GM21423 (cell line): ENCODE results near the gene TNFRSF25.

ENCODE experiments used
- ATAC-seq: cut with Tn5 transposase; IDR thresholded peaks from one replicate; pipeline ENCODE4 v1.9.1; 2021; ENCODE audit warnings: mild to moderate bottlenecking, moderate library complexity; ENCODE audit not compliant: unreplicated experiment

Gene TNFRSF25, protein sequence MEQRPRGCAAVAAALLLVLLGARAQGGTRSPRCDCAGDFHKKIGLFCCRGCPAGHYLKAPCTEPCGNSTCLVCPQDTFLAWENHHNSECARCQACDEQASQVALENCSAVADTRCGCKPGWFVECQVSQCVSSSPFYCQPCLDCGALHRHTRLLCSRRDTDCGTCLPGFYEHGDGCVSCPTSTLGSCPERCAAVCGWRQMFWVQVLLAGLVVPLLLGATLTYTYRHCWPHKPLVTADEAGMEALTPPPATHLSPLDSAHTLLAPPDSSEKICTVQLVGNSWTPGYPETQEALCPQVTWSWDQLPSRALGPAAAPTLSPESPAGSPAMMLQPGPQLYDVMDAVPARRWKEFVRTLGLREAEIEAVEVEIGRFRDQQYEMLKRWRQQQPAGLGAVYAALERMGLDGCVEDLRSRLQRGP

DNA sequence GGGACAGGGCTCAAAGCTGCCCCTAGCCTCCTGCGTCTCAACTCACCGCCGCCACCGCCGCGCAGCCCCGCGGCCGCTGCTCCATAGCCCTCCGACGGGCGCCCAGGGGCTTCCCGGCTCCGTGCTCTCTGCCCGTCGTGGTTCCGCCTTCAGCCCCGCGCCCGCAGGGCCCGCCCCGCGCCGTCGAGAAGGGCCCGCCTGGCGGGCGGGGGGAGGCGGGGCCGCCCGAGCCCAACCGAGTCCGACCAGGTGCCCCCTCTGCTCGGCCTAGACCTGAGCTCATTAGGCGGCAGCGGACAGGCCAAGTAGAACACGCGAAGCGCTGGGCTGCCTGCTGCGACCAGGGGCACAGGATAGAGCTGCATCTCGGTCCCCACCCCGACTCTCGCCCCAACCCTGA lies at the start of gene TNFRSF25:
TNFRSF25 (minus strand) TSS at position 151 of the 400 bp plus-strand sequence; CDS start at position 85, 66 bp downstream.
- ATAC-seq: no peak

DNA sequence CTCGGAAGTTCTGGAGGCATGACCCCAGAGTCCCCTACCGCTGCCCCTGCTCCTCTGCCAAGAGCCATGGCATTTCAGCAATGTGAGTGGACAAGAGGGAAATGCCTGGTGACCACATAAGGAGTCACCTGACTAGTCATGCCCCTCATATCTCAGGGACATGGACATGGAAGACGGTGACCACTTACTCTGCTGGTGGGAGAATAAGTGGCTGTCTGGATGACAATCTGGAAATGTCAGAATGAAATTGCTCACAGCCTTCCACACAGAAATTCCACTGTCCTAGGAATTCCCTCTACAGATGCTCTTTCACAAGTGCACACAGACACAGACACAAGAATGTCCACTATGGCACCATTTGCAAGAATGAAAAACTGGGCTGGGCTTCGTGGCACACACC lies 49.8 kb upstream of the TNFRSF25 start:
- no peak for ATAC-seq

DNA sequence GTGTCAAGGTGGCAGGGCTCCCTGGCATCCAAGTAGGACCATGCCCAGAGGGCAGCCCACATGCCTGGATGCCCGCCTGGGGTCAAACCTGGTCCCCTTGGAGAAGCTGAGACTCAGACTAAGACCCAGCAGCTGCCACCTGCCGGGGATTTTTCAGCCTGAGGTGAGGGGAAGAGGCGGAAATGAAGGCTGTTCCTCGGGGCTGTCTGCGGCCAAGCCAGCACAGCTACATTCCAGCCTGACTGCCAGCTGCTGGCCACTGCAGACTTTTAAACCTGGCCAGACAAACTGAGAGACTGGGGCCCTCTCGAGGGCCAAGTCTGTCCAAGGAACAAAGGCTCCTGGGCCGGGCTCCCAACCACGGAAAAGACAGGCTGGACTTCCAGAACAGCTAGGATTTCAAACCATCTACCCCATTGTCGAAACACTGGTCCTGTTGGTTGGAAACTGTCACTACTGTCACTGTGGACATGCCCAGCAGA lies 47.4 kb upstream of the TNFRSF25 start:
- ATAC-seq: no peak

DNA sequence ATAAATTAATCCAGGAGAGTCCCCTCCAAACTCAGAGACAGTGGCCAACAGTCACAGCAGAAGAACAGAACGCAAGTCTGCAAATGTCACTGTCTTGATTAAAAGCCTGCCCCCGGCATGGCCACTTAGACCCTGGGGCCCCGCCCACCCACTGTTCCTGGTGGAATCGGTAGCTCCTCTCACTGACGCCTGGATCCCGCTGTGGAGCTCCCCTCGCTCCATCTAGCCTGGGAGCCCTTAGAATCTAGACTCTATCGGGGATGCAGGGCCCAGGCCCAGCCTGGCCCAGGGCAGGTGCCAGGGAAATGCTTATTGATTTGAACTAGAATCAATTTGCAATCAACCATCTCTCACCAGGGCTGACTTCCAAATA lies 46.9 kb upstream of the TNFRSF25 start:
- ATAC-seq: no peak

DNA sequence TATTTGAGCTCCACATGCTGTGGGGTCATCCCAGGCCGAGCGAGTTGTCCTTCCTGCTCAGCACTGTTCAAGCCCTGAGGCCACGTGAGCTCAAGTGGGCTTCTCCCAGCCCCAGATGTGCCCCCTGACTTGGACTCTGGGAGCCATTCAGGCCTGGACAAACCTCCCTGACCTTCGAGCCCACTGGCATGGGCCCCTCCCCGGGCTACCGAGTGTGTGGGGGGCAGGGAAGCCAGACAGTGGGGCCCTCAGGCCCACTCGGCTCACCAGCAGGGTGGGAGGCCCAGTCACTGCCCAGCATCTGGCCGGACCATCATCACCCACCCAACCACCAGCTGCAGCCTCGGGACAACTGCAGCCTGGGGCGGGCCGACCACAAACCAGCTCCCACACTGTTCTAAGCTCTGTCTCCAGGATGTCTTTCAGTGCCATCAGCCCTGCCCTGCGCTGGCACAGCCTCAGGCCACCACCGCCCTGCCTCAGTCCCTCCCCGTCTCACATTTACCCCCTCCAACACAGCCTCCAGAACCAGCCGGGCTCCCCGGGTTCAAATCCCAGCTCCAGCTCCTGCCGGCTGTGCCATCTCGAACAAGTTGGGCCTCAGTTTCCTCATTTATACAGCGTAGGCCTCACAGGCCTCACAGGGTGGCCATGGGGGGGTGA lies 46.4 kb upstream of the TNFRSF25 start:
- ATAC-seq: no peak

DNA sequence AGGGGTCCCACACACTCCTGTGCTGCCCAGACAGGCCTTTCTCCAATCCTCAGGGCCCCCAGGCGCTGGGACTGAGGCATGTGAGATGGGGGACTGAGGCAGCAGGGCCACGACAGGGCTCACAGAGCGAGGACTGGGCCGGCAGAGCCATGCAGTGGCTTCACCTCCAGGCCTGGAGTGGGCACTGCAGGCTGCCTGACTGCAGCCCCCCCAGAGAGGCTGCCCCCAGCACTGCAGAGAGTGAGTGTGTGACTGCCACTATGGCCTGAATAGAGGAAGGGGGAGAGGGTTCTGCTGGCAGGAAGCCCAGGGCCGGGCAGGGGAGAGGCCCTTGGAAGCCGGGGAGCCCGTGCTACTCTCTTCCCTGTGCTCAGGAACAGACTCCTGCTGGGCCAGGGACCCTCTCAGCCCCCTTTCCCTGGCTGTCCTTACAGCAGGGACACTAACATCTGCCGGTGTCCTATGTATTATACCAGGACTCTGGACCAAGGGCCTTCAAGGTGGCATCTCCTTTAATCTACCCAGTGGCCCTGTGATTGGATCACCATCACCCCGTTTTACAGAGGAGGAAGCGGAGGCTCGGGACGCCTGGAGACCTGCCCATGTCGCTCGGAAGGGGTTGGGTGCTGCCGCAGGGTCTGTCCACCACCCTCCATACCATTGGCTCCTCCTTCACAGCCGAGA lies 45.7 kb upstream of the TNFRSF25 start:
- ATAC-seq: no peak

DNA sequence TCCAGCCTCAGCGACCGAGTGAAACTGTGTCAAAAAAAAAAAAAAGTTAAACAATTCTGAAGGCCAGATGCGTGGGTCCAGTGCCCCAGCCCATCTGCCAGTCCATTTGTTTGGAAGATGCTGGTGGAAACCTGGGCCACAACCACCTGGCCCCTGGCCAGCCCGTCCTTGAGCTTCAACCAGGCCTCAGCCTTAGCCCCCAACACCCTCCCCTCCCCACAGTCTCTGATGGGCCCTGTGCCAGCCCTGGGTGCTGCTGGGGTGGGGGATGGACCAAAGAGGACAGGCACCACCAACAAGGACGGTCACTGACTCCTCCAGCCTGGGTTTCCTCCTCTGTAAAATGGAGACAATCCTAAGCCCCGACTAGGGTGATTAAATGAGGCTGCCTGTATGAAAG lies 45.1 kb upstream of the TNFRSF25 start:
- ATAC-seq: no peak

DNA sequence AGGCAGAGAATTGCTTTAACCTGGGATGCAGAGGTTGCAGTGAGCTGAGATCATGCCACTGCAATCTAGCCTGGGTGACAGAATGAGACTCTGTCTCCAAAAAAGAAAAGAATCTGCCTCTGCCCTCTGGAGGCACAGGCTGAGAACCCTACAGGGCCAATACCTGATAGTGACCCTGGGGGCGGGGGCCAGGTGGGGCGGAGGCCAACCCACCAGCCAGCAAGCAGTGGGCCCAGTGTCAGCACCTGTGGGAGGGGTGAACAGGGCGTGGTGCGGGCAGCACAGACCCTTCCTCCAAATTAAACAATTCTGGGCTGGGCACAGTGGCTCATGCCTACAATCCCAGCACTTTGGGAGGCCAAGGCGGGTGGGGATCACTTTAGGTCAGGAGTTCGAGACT lies 44.5 kb upstream of the TNFRSF25 start:
- no peak for ATAC-seq

DNA sequence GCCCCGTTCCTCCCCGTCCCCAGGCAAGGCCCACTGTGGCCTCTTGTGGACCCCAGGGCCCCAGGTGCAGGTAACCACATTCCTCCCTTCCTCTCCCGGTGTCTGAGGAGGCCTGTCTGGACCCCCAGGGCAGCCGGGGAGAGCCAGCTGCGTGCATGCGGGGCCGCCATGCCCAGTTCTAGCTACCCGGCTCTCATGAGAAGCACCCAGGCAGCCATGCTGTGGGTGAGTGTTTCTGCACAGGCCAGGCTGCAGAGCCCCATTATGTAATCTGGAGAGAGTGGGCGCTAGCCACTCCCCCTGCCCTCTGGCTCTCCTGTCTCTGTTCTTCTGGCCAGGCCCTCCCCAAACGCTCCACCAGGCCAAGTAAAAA lies 43.9 kb upstream of the TNFRSF25 start:
- no peak for ATAC-seq

DNA sequence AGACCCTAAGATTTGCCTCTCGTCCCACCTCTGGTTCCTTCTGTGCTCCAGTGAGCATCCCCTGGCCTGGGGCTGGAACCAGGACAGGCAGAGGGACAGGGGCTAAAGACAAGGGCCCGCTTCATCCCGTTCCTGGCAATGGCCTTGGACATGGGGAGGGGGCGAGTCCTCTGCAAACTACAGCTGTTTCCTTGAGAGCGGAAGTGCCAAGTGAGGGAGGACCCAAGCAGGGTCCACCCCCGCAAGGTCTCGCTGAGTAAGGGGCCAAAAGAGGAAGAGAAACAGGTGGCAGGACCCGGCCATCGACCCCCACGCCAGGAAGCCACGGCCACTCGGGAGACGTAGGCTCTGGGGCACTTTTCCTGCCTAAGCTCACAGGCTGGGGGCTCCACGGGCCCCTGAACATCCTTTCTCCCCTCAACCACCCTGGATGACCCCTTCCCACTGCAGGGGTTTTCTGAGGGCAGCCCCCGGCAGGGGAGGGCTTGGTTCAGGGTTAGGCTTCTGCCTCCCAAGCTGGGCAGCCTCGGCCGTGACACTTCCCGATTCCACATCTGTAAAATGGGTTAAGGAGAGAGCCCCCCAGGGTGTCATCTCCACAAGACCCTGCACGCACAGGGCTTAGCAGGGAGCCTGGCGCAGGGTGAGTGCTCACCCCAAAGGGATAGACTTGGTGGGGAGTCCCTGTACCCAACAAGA lies 43.4 kb upstream of the TNFRSF25 start:
- ATAC-seq: no peak

DNA sequence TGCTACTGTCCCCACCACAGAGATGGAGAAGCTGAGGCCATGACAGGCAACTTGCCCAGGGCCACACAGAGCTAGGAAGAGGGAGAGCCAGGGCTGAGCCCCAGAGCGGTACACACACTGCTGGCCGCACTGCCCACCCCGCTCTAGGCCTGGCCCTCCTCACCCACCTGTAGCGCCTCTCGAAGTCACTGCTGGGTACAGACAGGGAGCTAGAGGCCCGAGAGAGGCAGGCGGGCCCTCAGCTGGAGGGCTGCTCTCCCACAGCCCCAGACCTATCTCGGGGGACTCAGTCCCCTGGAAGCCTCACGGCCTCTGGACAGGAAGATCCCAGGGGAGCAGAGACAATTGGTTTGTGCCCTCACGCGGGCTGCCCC lies 42.8 kb upstream of the TNFRSF25 start:
- ATAC-seq: no peak

DNA sequence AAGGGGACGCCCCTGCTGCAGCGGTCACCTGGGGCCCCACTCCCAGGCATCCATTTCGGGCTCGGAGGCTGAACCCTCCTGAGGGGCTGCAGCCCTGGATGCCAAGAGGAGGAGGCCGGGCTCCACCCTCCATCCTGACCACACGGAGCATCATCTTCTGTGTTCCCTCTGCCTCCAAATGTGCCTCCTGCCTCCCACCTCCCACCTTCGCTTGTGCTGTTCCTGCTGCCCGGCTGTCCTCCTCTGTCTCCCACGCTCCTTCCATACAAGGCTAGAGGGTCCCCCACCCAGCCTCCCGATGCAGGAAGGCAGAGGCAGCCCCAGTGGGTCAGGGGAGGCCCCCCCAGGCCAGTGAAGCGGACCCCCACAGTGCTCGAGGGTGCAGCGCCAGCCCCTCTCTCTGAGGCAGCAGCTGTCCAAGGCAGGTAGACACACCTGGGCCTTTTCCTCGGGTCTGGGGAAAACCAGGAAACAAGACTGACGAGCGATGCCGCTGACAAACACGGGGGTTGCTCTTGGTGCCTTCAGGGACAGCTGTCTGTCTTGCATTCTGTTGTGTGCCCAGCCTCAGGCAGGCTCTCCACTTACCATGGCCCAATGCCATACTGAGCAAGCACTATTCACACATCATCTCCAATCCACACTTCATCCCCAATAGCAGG lies 42.3 kb upstream of the TNFRSF25 start:
- no peak for ATAC-seq

DNA sequence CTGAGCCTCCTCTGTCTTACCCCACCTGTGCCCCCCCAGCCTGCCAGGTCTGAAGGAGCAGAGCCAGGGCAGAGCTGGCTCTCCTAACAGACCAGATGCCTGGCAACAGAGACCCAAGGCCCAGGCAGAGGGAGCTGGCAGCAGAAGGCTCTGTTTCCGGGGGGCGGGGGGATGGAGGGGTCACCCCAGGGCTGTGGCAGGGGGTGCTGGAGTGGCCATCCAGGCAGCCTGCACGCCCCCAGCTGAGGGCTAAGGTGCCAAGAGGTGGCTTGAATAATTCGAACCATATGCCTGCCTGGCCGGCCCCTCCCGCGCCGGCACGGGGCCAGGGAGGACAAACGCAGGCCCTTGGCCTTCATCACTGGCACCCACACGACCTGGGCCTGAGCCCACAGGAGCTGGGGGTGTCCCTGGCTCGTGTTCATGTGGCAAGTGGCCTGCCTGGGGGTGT lies 41.5 kb upstream of the TNFRSF25 start:
- no peak for ATAC-seq

DNA sequence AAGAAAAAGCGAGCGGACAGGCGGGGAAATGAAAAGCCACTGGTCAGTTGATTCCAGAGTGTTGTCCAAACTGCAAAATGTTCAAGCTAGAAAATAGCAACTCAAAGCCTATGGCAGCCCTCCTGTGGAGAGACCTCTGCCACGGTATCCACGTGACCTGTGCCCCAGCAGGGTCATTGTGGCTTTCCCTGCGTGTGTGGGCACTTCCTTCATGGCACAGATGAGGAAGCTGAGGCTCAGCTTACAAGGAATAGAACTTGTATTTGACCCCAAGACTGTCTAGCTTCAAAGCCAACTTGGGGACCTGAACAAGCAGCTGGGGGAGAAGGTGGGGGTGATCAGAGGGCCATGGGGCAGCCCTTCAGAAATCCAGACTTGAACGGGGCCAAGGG lies 41.1 kb upstream of the TNFRSF25 start:
- ATAC-seq: no peak

DNA sequence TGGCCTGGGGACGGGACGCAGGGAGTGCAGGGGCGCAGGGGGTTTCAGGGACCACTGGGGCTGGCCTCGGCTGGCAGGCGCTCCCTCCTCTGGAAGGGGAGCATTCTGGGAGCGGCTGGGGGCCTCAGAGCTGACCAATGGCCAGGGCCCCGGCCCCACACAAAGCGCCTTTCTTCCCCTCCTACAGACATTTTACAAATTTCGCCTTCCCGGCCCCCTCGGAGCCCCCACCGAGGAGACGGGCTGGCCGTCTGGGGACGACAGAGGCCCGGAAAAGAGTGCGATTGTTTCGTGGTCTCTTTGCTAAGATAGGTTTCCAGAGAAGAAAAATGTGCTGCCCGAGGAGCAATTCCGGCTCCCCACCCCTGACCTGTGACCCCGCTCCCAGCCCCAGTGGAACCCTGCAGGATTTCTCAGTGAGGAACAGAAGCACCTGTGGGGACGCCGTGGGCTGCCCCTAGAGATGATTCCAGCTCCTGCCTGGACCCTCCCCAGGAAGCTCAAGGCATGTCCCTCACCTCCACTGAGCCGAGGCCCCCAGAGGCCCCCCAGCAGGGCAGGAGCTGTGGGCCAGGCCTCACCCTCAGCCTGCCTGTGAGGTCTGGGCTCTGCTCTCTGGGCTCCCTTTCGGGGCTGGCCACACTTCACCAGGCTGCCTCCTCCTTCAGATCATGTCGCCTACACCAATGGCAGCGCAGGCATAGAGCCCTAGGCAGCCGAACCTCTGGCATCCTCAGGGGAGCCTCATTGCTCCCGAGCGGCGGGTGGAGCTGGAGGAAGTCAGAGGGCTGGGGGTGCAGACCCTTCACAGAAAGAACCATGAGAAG lies 40.5 kb upstream of the TNFRSF25 start:
- ATAC-seq: no peak

DNA sequence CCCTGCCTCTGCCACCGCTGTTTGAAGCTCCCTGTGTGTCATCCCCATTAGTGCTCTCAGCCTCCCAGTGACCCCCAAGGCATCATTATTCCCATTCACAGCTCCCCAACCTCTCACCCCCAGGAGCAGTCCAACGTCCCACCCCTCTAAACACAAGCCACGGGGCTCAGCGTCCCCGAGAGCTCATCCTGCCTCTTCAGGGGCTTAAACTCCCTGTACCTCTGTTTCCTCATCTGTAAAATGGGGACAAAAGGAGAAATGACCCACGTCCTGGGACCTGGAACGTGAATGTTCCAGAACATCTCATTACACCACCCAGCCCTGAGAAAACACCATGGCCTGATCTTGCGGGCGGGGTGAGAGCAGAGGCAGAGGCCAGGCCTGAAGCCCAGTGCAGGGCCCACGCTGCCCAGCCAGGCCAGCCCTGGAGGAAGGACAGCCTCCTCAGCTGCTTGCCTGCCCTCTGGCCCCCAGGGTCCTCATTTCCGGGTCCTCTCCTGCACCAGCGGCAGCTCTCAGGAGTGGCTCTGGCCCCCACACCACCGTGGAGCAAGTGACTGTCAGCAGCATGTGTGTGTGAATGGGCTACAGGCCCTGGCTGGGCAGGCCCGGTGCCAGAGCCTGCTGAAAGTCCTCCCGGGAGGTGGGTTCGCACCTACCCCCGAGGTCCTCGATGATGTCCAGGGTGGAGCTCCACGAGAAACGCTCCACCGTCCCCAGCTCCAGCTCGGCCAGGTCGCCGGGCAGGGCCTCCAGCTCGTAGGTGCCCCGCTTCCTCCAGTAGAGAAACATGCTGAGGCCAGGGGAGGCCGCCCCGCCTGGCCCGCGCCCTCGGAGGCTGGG lies 39.6 kb upstream of the TNFRSF25 start:
- ATAC-seq: no peak

DNA sequence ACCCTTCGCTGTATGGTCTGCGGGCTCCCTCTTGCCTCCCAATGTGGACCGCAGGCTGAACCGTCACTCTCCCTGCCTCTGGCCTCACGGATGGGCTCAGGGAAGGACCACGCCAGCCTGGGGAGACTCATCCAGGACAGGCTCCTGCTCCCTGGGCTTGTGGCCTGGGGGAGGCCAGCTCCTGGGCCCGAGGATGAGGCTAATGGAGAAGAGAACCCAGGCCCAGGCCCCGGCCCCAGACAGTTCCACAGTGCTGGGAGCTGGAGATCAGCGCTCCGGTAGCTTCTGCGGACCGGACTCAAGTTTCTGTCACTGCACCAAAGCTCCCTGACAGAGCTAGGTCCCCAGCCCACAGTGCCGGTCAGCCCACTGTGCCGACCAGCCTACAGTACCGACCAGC lies 38.9 kb upstream of the TNFRSF25 start:
- no peak for ATAC-seq

DNA sequence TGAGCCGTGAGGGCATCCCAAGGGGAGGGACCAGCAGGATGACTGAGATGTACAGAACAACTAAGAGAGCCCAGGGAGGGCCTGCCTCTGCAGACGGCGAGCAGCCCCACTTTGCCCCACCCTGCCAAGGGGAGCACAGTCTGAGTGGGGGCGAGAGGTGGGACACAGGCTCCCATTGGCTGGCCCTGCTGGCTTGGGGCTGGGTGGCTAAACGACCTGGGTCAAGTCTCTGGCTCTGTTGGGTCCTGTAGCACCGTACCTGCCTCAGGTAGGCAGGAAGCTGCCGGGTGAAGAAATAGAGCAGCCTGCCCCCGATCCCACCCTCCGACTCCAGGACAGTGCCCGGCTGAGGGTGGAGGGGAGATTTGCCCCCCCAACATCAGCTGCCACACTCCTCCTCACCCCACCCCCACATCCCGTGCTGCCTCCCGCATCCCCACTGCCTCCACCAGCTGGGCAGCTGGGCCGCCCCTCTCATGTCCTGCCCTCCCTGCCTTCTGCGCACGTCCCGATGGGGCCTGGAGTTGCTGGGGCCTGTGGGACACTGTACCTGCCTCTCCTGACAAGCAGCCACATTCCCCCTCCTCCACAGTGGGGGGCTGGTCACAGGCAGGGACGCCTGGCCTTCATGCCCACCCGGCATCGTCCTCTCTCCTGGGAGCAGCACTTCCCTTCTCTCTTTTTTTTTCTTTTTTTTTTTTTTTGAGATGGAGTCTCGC lies 38.1 kb upstream of the TNFRSF25 start:
- no peak for ATAC-seq
